Activated naive CD4-positive, alpha-beta T cell treated with anti-CD3 and anti-CD28 coated beads, Interleukin-2, amount 10 ng/mL, durations not matched to agents 5 hours and 36 hours (primary cell): ENCODE data around the gene FGD1. TPM values are rescaled to one million over a fixed set of nuclear protein-coding genes. Genes with fewer than 3 reads are reported as not detected.

Experiments
- total RNA-seq, 2 experiments: library from RNA; stranded (reverse); gene quantifications; one replicate each; pipeline ENCODE4 v1.2.3, GENCODE V29; 2021

Gene FGD1
- under 1 TPM; 0.18 to 0.19 TPM for total RNA-seq

DNA sequence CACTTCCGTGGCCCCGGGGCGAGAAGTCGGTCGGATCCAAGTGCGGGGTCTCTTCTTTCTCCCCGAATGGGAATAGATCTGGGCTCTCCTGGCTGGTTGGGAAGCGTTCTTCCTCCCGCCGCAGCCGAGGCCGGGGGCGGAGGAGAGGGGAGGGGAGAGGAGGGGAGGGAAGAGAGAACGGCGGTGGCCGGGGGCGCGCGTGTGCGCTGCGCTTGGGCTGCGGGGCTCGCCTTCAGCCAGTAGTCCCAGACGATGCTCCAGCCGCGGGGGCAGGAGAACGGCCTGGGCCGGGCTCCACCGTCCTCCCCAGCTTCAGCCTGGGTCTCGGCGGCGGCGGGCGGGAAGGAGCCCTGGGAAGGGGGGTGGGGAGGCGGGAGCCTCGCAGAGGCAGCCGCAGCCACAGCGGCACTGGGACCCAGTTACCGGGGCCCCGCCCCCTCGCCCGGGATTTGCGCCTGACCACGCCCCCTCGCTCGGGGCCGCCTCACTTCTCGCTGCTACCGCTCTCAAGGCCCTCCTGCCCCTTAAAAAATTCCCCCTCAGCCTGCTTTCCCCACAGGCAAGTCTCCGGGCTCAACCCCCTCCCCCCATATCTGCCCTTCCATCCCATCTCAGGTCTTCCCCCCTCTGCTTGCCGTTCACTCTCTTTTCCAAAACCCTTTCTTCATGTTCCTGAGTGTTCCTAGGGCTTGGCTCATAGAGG is at the start of gene FGD1:
Gene FGD1, minus strand, starts transcription at position 421 of the 703 bp plus-strand sequence. CDS start 802 bp downstream, outside the sequence.

DNA sequence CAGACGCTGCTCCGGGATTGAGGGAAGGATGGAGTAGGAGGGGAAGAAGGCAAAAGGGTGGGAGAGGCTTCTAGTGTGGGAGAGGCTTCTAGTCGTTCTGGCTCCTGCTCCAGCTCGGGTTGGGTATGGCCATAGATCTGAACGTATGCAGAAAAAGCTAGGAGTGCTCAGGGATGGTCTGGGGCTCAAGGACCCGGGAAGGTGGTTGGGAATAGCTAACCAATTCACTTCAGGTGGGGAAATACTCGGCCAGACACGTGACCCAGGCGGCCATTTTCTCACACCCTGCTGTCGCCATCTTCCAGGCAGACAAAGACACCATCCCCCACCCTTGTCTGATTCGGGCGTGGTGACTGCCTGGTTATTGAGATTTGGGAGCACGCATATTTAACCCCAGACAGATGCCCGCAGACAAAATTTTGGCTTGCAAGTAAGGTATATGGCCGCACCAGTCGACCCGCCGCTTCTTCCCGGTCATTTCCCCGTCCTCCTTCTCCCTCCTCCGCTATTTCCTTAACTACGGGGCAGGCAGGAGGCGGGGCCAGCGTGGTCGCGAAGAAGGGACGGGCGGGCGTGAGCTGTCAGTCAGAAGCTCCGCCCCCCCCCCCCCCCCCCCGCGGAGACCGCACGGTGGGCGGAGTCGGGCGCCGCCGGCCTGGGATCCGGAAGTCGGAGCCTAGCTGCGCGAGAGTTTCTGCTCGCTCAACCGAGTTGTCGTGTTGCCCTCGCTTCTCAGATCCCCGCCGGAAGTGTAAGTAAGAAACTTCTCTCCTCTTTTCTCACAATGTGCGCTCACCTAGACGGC is 33.7 kb upstream of the FGD1 start, which contains the start of gene GNL3L:
Gene GNL3L, plus strand, starts transcription at position 668 of the 805 bp plus-strand sequence. CDS start 2,348 bp downstream, outside the sequence.

DNA sequence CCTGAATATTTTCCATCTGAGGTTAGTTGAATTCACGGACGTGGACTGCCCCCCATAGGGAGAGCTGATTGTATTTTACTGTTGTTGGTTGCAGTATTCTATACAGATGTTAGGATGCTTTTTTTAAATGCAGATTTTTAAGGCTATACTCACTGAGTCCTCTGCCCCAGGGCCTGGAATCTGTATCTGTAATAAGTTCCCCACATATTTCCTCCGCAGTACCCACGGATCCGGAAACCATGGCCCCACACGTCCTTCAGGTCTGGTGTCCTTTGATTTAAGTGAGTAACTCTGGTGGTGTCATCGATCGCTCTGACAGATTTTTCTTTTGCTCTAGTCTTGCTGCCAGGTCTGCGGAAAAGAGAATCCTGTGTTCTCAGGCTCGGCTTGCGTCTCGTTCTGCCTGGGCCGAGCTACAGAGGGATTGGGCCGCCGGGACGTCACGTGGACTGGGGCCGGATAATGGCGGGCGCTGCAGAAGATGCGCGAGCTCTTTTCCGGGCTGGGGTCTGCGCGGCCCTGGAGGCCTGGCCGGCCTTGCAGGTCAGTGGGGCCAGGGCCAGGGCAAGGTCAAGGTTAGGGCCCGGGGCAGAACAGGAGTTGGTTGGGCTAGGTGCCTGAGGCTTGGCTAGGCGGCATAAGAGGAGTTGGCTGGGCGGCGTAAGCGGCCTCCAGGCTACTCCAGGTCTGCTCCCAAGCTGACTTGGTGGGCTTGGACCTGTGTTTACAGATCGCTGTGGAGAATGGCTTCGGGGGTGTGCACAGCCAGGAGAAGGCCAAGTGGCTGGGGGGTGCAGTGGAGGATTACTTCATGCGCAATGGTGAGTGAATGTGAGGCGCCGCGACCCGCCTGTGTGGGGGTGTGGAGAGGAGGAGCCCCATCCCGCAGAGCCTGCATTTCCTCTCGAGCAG is 55.8 kb downstream of the FGD1 start, which contains the start of gene TSR2:
Gene TSR2, plus strand, starts transcription at position 445 of the 912 bp plus-strand sequence. Its CDS starts 18 bp downstream, at position 463.

Other genes with a start within 250 kb of the FGD1 start
- under 1 TPM; 0.14 to 0.30 TPM for gene WNK3, start 138.2 kb downstream of the FGD1 start, total RNA-seq
- gene TSR2, start 55.8 kb downstream of the FGD1 start, total RNA-seq: 10 to 100 TPM; 28.7 to 30.6 TPM
- 10 to 100 TPM; 45.7 to 45.8 TPM for gene GNL3L, start 34.0 kb upstream of the FGD1 start, total RNA-seq